Breast epithelium (tissue), 3 donors: ENCODE measurements around the gene EFNB3.

Experiments
- POLR2A ChIP-seq: fragments of 450-650 bp; IDR thresholded peaks from one replicate; pipeline ENCODE4 v1.6.1; 2016; ENCODE audit warnings: antibody characterized with exemption, mild to moderate bottlenecking, moderate library complexity
- POLR2AphosphoS5 ChIP-seq, 3 donors: sonication (generic); formaldehyde crosslinking; IDR thresholded peaks; one replicate each; pipeline ENCODE4 v1.6.1; 2017; ENCODE audit warnings: antibody characterized with exemption in 3 of 3
- TF ChIP-seq, protein P1 (sequence below), 3 donors: fragments of 450-650 bp; IDR thresholded peaks; one replicate each; pipeline ENCODE4 v1.5.1; 2016 to 2017; ENCODE audit warnings: antibody characterized with exemption in 3 of 3, mild to moderate bottlenecking in 3 of 3, moderate library complexity in 3 of 3

GRCh38 chr17:7687908-7688807 lies 16.8 kb upstream of the EFNB3 start, which contains the start of gene WRAP53:
- no peak for TF ChIP-seq POLR2A
- TF ChIP-seq, protein P1, sequence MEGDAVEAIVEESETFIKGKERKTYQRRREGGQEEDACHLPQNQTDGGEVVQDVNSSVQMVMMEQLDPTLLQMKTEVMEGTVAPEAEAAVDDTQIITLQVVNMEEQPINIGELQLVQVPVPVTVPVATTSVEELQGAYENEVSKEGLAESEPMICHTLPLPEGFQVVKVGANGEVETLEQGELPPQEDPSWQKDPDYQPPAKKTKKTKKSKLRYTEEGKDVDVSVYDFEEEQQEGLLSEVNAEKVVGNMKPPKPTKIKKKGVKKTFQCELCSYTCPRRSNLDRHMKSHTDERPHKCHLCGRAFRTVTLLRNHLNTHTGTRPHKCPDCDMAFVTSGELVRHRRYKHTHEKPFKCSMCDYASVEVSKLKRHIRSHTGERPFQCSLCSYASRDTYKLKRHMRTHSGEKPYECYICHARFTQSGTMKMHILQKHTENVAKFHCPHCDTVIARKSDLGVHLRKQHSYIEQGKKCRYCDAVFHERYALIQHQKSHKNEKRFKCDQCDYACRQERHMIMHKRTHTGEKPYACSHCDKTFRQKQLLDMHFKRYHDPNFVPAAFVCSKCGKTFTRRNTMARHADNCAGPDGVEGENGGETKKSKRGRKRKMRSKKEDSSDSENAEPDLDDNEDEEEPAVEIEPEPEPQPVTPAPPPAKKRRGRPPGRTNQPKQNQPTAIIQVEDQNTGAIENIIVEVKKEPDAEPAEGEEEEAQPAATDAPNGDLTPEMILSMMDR (IDR thresholded peaks at IDR 0.05), result peak; percentile 95 to 99 (median 98)
- TF ChIP-seq POLR2AphosphoS5 (IDR thresholded peaks at IDR 0.05), result peak; percentile 71 to 77 (median 75)
